Cardiac muscle cell (in vitro differentiated cells and primary cell): ENCODE measurements around the gene C16orf89. TPM values are rescaled to one million over a fixed set of nuclear protein-coding genes. Genes with fewer than 3 reads are reported as not detected.

ENCODE experiments used
- DNase-seq, 2 donors: peaks; one replicate each; pipeline versions ENCODE4 v3.0.0 to v3.0.0-alpha.2; 2010 to 2017; ENCODE audit warnings: low read depth in 1 of 2, low spot score in 1 of 2
- H3K27ac ChIP-seq: fragments of 200-600 bp; sonication (generic); 2 replicates; pipeline ENCODE4 v1.5.1; 2016
- H3K27me3 ChIP-seq: fragments of 200-600 bp; sonication (generic); 2 replicates; pipeline ENCODE4 v1.6.0; 2016; ENCODE audit warnings: control low read depth
- H3K36me3 ChIP-seq: fragments of 200-600 bp; sonication (generic); 2 replicates; pipeline ENCODE4 v1.5.1; 2016; ENCODE audit warnings: control low read depth
- H3K4me1 ChIP-seq: fragments of 200-600 bp; sonication (generic); 2 replicates; pipeline ENCODE4 v1.8.1; 2017; ENCODE audit warnings: low read depth, mild to moderate bottlenecking, mixed run types
- H3K4me3 ChIP-seq: fragments of 200-600 bp; sonication (generic); 2 replicates; pipeline ENCODE4 v1.5.1; 2016; ENCODE audit warnings: mild to moderate bottlenecking
- H3K9me3 ChIP-seq: fragments of 200-600 bp; sonication (generic); 2 replicates; pipeline ENCODE4 v1.5.1; 2017; ENCODE audit warnings: low read depth, mild to moderate bottlenecking, control low read depth
- polyA plus RNA-seq: library from polyadenylated mRNA; unstranded; fragments of >200 nt; fragmentation: Nextera tagmentation; extraction: Ambion mirVana; gene quantifications from 2 replicates; pipeline ENCODE4 v1.2.1, GENCODE V29; 2016
- total RNA-seq: library from RNA; depleted of rRNA; stranded (reverse); fragments of >200 nt; gene quantifications from 2 replicates; pipeline ENCODE4 v1.2.3, GENCODE V29; 2016
- TF ChIP-seq, protein P1 (sequence below): IDR thresholded peaks from 2 replicates; pipeline ENCODE4 v1.5.1; 2012; ENCODE audit warnings: low read depth, mild to moderate bottlenecking, low read length

The C16orf89 gene
- total and polyA plus RNA-seq, 2 experiments from 2014 or later: 0.62 TPM; not detected in 1

DNA sequence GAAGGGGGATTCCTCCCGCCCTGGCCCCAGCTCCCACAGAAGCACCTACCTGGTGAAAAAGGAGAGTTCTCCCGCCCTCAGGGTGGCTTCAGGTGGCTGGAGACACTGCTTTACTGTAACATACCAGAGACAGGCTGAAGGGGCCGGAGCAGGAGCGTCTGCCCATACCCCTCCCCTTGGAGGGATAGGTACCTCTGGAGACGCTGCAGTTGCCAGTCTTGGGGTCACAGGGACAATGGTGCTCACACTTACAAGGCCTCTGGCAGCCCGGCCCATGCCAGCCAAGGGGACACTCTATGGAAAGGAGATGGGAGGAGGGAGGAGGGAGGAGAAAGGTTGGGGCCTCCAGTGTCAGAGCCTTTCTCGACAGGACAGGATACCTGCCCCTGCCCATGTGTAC lies 38.7 kb downstream of the C16orf89 start:
- H3K4me1 ChIP-seq: no peaks in the 10 kb centered on the region
- H3K4me3 ChIP-seq: no peak overlapping the region
- H3K9me3 ChIP-seq: no peaks in the 10 kb centered on the region
- no peak for DNase-seq
- H3K27ac ChIP-seq: no peak overlapping the region
- H3K36me3 ChIP-seq: no peaks in the 10 kb centered on the region
- TF ChIP-seq, protein P1, sequence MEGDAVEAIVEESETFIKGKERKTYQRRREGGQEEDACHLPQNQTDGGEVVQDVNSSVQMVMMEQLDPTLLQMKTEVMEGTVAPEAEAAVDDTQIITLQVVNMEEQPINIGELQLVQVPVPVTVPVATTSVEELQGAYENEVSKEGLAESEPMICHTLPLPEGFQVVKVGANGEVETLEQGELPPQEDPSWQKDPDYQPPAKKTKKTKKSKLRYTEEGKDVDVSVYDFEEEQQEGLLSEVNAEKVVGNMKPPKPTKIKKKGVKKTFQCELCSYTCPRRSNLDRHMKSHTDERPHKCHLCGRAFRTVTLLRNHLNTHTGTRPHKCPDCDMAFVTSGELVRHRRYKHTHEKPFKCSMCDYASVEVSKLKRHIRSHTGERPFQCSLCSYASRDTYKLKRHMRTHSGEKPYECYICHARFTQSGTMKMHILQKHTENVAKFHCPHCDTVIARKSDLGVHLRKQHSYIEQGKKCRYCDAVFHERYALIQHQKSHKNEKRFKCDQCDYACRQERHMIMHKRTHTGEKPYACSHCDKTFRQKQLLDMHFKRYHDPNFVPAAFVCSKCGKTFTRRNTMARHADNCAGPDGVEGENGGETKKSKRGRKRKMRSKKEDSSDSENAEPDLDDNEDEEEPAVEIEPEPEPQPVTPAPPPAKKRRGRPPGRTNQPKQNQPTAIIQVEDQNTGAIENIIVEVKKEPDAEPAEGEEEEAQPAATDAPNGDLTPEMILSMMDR: no peak
- H3K27me3 ChIP-seq: no peaks in the 10 kb centered on the region

DNA sequence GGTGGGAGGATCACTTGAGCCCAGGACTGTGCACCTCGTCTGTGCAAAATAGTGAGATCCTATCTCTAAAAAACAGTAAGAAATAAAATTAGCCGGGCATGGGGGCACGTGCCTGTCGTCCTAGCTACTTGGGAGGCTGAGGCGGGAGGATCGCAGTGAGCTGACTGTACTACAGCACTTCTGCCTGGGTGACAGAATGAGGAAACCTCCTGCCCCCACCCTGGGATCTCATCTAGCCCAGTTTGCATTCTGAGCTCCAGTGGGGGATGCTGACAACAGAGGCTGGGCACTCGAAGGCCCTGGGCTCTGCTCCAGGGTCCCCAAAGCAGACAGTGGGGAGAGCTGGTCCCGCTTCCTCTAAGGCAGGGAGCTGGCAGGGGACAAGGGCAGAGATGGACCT lies 39.1 kb downstream of the C16orf89 start:
- TF ChIP-seq, protein P1: no peak
- Histone ChIP-seq H3K9me3 (no peaks in the 10 kb centered on the region), H3K4me3 (no peak overlapping the region), H3K27ac (no peak overlapping the region), H3K36me3 (no peaks in the 10 kb centered on the region), H3K4me1 (no peaks in the 10 kb centered on the region), H3K27me3 (no peaks in the 10 kb centered on the region)
- no peak for DNase-seq

DNA sequence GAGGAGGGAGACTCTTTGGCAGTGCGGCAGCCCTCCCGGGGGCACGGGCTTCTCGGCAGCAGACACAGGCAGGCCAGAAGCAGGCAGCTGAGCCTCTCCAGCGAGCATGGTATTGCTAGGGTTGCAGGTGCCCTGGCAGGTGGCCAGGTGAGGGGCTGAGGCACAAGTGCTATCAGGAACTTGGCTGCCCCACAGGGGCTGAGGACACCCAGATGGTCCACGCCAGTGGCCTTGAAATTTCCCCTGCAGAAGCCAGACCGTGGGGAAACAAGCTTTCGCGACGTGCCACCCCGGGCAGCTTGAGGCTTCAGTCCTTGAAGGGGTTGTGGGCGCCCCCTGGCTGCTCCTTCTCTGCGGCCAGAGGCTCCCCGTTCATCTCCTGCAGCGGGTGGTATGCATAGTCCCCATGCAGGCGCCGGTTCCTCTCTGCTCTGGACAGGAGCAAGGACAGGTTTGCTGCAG lies 40.6 kb downstream of the C16orf89 start:
- Histone ChIP-seq H3K4me1 (no peaks in the 10 kb centered on the region), H3K36me3 (no peaks in the 10 kb centered on the region)
- TF ChIP-seq, protein P1: peak; percentile 41

DNA sequence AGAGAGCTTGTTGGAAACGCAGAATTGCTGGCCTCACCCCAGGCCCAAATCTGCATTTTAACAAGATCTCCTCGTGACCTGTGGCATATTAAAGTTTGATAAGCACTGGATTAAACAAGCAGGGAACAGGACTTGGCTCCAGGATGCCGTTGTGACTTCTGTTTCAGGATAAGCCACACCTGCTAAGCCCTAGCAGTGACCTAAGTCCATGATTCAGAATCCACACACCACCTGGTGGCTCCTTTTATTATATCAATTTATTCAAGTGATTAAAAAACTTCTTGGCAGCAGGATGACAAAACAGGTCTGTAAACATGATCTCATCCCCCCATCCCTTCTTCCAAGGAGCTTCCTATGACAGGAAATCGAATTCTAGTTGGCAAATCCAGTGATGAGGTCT lies 41.1 kb downstream of the C16orf89 start:
- no peaks in the 10 kb centered on the region for H3K27me3 ChIP-seq
- DNase-seq: no peak
- H3K9me3 ChIP-seq: no peaks in the 10 kb centered on the region
- TF ChIP-seq, protein P1: no peak
- no peak overlapping the region for H3K27ac ChIP-seq
- no peaks in the 10 kb centered on the region for H3K36me3 ChIP-seq
- no peak overlapping the region for H3K4me3 ChIP-seq
- H3K4me1 ChIP-seq: no peaks in the 10 kb centered on the region

More for the DNA sequence above, 40.6 kb downstream of the C16orf89 start:
- Histone ChIP-seq H3K4me3 (no peak overlapping the region), H3K9me3 (no peaks in the 10 kb centered on the region), H3K27ac (no peak overlapping the region), H3K27me3 (no peaks in the 10 kb centered on the region)
- DNase-seq: peak; percentile 18 to 70

DNA sequence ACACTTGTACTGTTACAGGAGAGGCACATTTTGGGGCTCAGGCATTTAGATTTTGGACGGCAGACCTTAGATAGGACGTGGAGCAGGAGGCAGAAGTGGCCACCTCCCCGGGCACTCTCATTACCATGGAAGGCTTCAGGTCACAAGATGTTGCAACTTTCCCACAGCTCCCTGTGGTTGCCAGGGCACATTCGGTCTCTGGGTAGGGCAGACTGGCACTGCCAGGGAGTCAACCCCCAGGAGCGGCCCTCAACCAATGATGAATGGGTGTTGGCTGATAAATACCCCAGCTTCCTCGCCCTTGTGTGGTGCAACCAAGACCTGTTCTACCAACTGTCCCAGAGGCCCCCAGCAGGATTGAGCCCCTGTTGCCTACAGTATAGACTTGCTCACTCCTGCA lies 43.2 kb downstream of the C16orf89 start:
- H3K4me1 ChIP-seq: no peaks in the 10 kb centered on the region
- TF ChIP-seq, protein P1: no peak
- no peak for DNase-seq
- H3K4me3 ChIP-seq: no peak overlapping the region
- H3K27me3 ChIP-seq: no peaks in the 10 kb centered on the region
- no peaks in the 10 kb centered on the region for H3K9me3 ChIP-seq
- no peak overlapping the region for H3K27ac ChIP-seq
- no peaks in the 10 kb centered on the region for H3K36me3 ChIP-seq

DNA sequence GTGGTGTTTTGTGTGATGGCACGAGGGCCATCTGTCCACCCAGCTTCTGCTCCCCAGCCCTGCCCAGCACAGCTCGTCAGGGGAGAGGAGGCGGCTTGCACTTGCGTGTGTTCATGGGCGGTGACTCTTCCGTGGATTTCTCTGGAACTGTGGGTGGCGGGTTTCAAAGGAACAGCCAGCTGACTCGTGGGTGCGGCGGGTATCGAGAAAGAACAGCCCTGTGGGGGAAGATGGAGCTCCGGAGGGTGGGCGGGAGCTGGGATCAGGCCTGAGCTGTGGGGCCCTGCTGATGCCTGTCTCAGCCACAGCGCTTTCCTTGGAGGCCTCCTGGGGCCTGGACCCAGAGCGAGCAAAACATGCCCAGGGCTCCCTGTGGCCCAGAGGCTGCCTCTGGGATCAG lies 45.2 kb downstream of the C16orf89 start:
- Histone ChIP-seq H3K27me3 (no peaks in the 10 kb centered on the region), H3K4me1 (no peaks in the 10 kb centered on the region), H3K27ac (no peak overlapping the region), H3K4me3 (no peak overlapping the region), H3K36me3 (no peaks in the 10 kb centered on the region), H3K9me3 (no peaks in the 10 kb centered on the region)
- TF ChIP-seq, protein P1: no peak
- no peak for DNase-seq
